H9 (cell line): ENCODE data around the gene DMD. TPM values are rescaled to one million over a fixed set of nuclear protein-coding genes. Genes with fewer than 3 reads are reported as not detected.

Source experiments
- DNase-seq: peaks from one replicate; pipeline ENCODE4 v3.0.0-alpha.2; 2017
- H2AFZ ChIP-seq: one replicate; pipeline ENCODE4 v1.6.1; 2013; ENCODE audit warnings: mild to moderate bottlenecking, low read length, control low read depth, moderate library complexity
- H2AK5ac ChIP-seq: 2 replicates; pipeline ENCODE4 v1.6.1; 2013; ENCODE audit warnings: low read length, control low read depth, mixed read lengths; ENCODE audit not compliant: insufficient read length
- H2BK120ac ChIP-seq: one replicate; pipeline ENCODE4 v1.6.1; 2013; ENCODE audit warnings: low read depth, mild to moderate bottlenecking, low read length, control low read depth, inconsistent platforms; ENCODE audit not compliant: poor library complexity, severe bottlenecking
- H2BK12ac ChIP-seq: 2 replicates; pipeline ENCODE4 v1.6.1; 2013; ENCODE audit warnings: low read length, control low read depth, mixed read lengths, low read depth; ENCODE audit not compliant: insufficient read length
- H2BK15ac ChIP-seq: 2 replicates; pipeline ENCODE4 v1.6.1; 2013; ENCODE audit warnings: low read depth, low read length, control low read depth
- H2BK20ac ChIP-seq: one replicate; pipeline ENCODE4 v1.6.1; 2013; ENCODE audit warnings: low read depth, mild to moderate bottlenecking, low read length, control low read depth, inconsistent platforms; ENCODE audit not compliant: poor library complexity, severe bottlenecking
- H2BK5ac ChIP-seq: 2 replicates; pipeline ENCODE4 v1.6.1; 2013; ENCODE audit warnings: low read length, control low read depth, mixed read lengths; ENCODE audit not compliant: insufficient read length
- H3K14ac ChIP-seq: 2 replicates; pipeline ENCODE4 v1.6.1; 2013; ENCODE audit warnings: low read length, control low read depth; ENCODE audit not compliant: insufficient read depth
- H3K18ac ChIP-seq: 2 replicates; pipeline ENCODE4 v1.6.1; 2013; ENCODE audit warnings: low read depth, mild to moderate bottlenecking, mixed read lengths, low read length, control low read depth; ENCODE audit not compliant: insufficient read length
- H3K23ac ChIP-seq: 2 replicates; pipeline ENCODE4 v1.6.1; 2013; ENCODE audit warnings: low read length, control low read depth, mixed read lengths, low read depth; ENCODE audit not compliant: insufficient read length
- H3K23me2 ChIP-seq: 2 replicates; pipeline ENCODE4 v1.6.1; 2013; ENCODE audit warnings: low read depth, mild to moderate bottlenecking, mixed read lengths, low read length, control low read depth; ENCODE audit not compliant: insufficient read length, poor library complexity, severe bottlenecking
- H3K27ac ChIP-seq: 2 replicates; pipeline ENCODE4 v1.5.1; 2013; ENCODE audit warnings: low read length, control low read depth, mixed read lengths, low read depth; ENCODE audit not compliant: insufficient read length
- H3K27me3 ChIP-seq: 2 replicates; pipeline ENCODE4 v1.6.1; 2013; ENCODE audit warnings: low read length, control low read depth, inconsistent platforms; ENCODE audit not compliant: insufficient read depth
- H3K4ac ChIP-seq: 2 replicates; pipeline ENCODE4 v1.6.1; 2013; ENCODE audit warnings: low read depth, mild to moderate bottlenecking, control low read depth, inconsistent platforms, low read length, moderate library complexity
- H3K4me1 ChIP-seq: 2 replicates; pipeline ENCODE4 v1.6.1; 2013; ENCODE audit warnings: low read length, control low read depth, inconsistent platforms; ENCODE audit not compliant: insufficient read depth
- H3K4me2 ChIP-seq: 2 replicates; pipeline ENCODE4 v1.6.1; 2013; ENCODE audit warnings: low read length, control low read depth, mixed read lengths; ENCODE audit not compliant: insufficient read length, insufficient read depth
- H3K56ac ChIP-seq: 2 replicates; pipeline ENCODE4 v1.6.1; 2013; ENCODE audit warnings: low read depth, mild to moderate bottlenecking, mixed read lengths, low read length, control low read depth; ENCODE audit not compliant: insufficient read length
- H3K79me1 ChIP-seq: 2 replicates; pipeline ENCODE4 v1.6.1; 2013; ENCODE audit warnings: low read depth, mild to moderate bottlenecking, moderate library complexity, low read length, control low read depth, inconsistent platforms; ENCODE audit not compliant: insufficient read depth, poor library complexity, severe bottlenecking
- H3K79me2 ChIP-seq: 2 replicates; pipeline ENCODE4 v1.6.1; 2013; ENCODE audit warnings: low read length, control low read depth, inconsistent platforms; ENCODE audit not compliant: insufficient read depth
- H3K9ac ChIP-seq: 2 replicates; pipeline ENCODE4 v1.6.1; 2013; ENCODE audit warnings: low read length, control low read depth, mixed read lengths; ENCODE audit not compliant: insufficient read length; ENCODE audit errors: extremely low read depth
- H3K9me3 ChIP-seq: one replicate; pipeline ENCODE4 v1.6.1; 2013; ENCODE audit warnings: low read depth, low read length, inconsistent platforms; ENCODE audit not compliant: control insufficient read depth
- H3T11ph ChIP-seq: one replicate; pipeline ENCODE4 v1.6.1; 2013; ENCODE audit warnings: mild to moderate bottlenecking, low read length, control low read depth, inconsistent platforms
- H4K20me1 ChIP-seq: one replicate; pipeline ENCODE4 v1.6.1; 2013; ENCODE audit not compliant: control insufficient read depth, insufficient read length, insufficient read depth
- H4K5ac ChIP-seq: 2 replicates; pipeline ENCODE4 v1.6.1; 2013; ENCODE audit warnings: low read depth, mild to moderate bottlenecking, mixed read lengths, low read length, control low read depth; ENCODE audit not compliant: insufficient read length
- H4K8ac ChIP-seq: replicated peaks from 2 replicates; pipeline ENCODE4 v1.6.1; 2013; ENCODE audit warnings: low read length, control low read depth, mixed read lengths, low read depth; ENCODE audit not compliant: insufficient read length
- H4K91ac ChIP-seq: 2 replicates; pipeline ENCODE4 v1.6.1; 2013; ENCODE audit warnings: low read depth, mild to moderate bottlenecking, moderate library complexity, mixed read lengths, low read length, control low read depth; ENCODE audit not compliant: insufficient read length
- H3K27ac Mint-ChIP-seq, 3 experiments: 2 replicates in 2 of 3; 3 replicates in 1 of 3; pipeline ENCODE4 v1.8.0; 2020 to 2021; ENCODE audit warnings: mixed read lengths in 3 of 3, mild to moderate bottlenecking in 1 of 3, moderate library complexity in 1 of 3
- H3K27me3 Mint-ChIP-seq: 2 replicates; pipeline ENCODE4 v1.8.0; 2021; ENCODE audit warnings: low read depth, mild to moderate bottlenecking, moderate library complexity, mixed read lengths
- H3K36me3 Mint-ChIP-seq, 3 experiments: 2 replicates in 2 of 3; 3 replicates in 1 of 3; pipeline ENCODE4 v1.8.0; 2020 to 2021; ENCODE audit warnings: low read depth in 3 of 3, mixed read lengths in 3 of 3; ENCODE audit not compliant: insufficient read depth in 1 of 3
- H3K4me1 Mint-ChIP-seq, 2 experiments: 2 replicates each; pipeline ENCODE4 v1.8.0; 2020; ENCODE audit warnings: mixed read lengths in 2 of 2
- H3K4me3 Mint-ChIP-seq, 2 experiments: 2 replicates in 1 of 2; 3 replicates in 1 of 2; pipeline ENCODE4 v1.8.0; 2020 to 2021; ENCODE audit warnings: mild to moderate bottlenecking in 2 of 2, mixed read lengths in 2 of 2, moderate library complexity in 1 of 2
- H3K9me3 Mint-ChIP-seq, 2 experiments: 2 replicates in 1 of 2; 3 replicates in 1 of 2; pipeline ENCODE4 v1.8.0; 2020; ENCODE audit warnings: mild to moderate bottlenecking in 2 of 2, mixed read lengths in 2 of 2, moderate library complexity in 1 of 2
- WGBS: extraction: QIAGEN DNeasy Blood & Tissue Kit; methylation state at CpG from one replicate; pipeline ENCODE4 v1.1.7; 2013; ENCODE audit warnings: missing lambda C conversion rate, low lambda C conversion rate, mixed read lengths; ENCODE audit not compliant: insufficient read length; ENCODE audit errors: extremely low coverage; 5-methylcytosine and 5-hydroxymethylcytosine counted together
- total RNA-seq: library from RNA; stranded (reverse); gene quantifications from 2 replicates; pipeline ENCODE4 v1.2.1, GENCODE V29; 2021
- TF ChIP-seq, protein P1 (sequence below): fragments of 200-600 bp; sonication (generic); conservative IDR thresholded peaks from 3 replicates; pipeline ENCODE4 v1.8.0; 2021; ENCODE audit warnings: antibody characterized with exemption, mild to moderate bottlenecking

DMD gene
- total RNA-seq, 1 experiment from 2014 or later, result 3.8 TPM

DNA sequence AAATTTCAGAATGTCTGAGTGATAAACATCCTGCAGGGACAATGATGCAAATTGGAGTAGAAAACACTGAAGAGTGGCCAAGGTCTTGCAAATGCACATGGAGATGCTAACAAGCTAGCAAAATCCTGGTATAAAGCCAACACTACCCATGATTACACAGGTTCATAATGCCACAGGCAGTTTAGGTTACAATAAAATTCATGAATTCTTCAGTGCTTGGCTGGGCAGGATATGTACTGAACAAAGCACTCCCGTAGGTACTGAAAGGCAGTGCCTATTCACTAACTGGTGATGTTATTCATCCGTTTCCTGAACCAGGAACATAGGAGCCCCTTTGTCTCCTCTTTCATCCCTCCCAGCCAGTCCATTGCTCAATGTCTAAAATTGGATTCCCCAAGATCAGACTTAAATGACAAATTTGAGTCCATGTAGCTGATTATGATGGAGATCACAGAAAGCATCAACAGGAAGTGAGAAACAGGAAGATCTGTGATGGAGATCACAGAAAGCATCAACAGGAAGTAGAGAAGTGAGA, 244.5 kb downstream of the DMD start:
- Histone ChIP-seq H2AFZ (no peak overlapping the region), H2BK5ac (no peak overlapping the region), H3K4me2 (no peak overlapping the region), H3K9me3 (no peaks in the 10 kb centered on the region), H3K79me2 (no peaks in the 10 kb centered on the region), H3K14ac (no peak overlapping the region), H4K5ac (no peak overlapping the region), H3K23me2 (no peaks in the 10 kb centered on the region), H3K4me1 (no peaks in the 10 kb centered on the region), H3K27ac (no peak overlapping the region), H3T11ph (no peak overlapping the region), H3K79me1 (no peaks in the 10 kb centered on the region), H3K23ac (no peak overlapping the region), H3K18ac (no peak overlapping the region), H4K8ac (no peak overlapping the region), H2AK5ac (no peak overlapping the region), H2BK20ac (no peak overlapping the region), H3K4ac (no peak overlapping the region), H4K20me1 (no peaks in the 10 kb centered on the region), H4K91ac (no peak overlapping the region), H2BK12ac (no peak overlapping the region), H3K9ac (no peak overlapping the region), H3K56ac (no peak overlapping the region), H2BK15ac (no peak overlapping the region), H2BK120ac (no peak overlapping the region), H3K27me3 (no peaks in the 10 kb centered on the region)
- Mint-ChIP-seq H3K4me3 (no peak overlapping the region), H3K4me1 (0 out of 4 replicates have a peak, but pooled peaks cover 0 to 2% of the 10 kb centered on the region in 2 experiments), H3K36me3 (no peaks in the 10 kb centered on the region), H3K27me3 (no peaks in the 10 kb centered on the region), H3K27ac (no peak overlapping the region), H3K9me3 (peaks cover 3 to 4% of the 10 kb centered on the region in 2 experiments; a peak in 3 of 5 replicates)
- TF ChIP-seq, protein P1, sequence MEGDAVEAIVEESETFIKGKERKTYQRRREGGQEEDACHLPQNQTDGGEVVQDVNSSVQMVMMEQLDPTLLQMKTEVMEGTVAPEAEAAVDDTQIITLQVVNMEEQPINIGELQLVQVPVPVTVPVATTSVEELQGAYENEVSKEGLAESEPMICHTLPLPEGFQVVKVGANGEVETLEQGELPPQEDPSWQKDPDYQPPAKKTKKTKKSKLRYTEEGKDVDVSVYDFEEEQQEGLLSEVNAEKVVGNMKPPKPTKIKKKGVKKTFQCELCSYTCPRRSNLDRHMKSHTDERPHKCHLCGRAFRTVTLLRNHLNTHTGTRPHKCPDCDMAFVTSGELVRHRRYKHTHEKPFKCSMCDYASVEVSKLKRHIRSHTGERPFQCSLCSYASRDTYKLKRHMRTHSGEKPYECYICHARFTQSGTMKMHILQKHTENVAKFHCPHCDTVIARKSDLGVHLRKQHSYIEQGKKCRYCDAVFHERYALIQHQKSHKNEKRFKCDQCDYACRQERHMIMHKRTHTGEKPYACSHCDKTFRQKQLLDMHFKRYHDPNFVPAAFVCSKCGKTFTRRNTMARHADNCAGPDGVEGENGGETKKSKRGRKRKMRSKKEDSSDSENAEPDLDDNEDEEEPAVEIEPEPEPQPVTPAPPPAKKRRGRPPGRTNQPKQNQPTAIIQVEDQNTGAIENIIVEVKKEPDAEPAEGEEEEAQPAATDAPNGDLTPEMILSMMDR, result no peak
- WGBS, result no CpG with 5 or more reads among the region's 2 CpGs
- no peak for DNase-seq
